Lower leg skin (tissue), 4 donors: ENCODE data around the gene CHST14. TPM values are rescaled to one million over a fixed set of nuclear protein-coding genes. Genes with fewer than 3 reads are reported as not detected.

Source experiments
- DNase-seq, 2 donors: peaks; one replicate each; pipeline ENCODE4 v3.0.0-alpha.2; 2019; ENCODE audit warnings: low spot score in 2 of 2
- H3K4me3 ChIP-seq: fragments of 200-600 bp; sonication (generic); 2 replicates; pipeline ENCODE4 v1.5.1; 2017; ENCODE audit warnings: mild to moderate bottlenecking, low read depth; ENCODE audit not compliant: poor library complexity, severe bottlenecking
- CTCF ChIP-seq, 3 donors: fragments of 450-650 bp; IDR thresholded peaks; one replicate each; pipeline ENCODE4 v1.5.1; 2016; ENCODE audit warnings: antibody characterized with exemption in 3 of 3, mild to moderate bottlenecking in 3 of 3, moderate library complexity in 2 of 3
- POLR2A ChIP-seq, 2 donors: fragments of 450-650 bp; IDR thresholded peaks; one replicate each; pipeline ENCODE4 v1.6.1; 2016 to 2017; ENCODE audit warnings: antibody characterized with exemption in 2 of 2, mild to moderate bottlenecking in 1 of 2, moderate library complexity in 1 of 2
- whole genome bisulfite sequencing, 2 donors: methylation state at CpG; one replicate each; pipeline ENCODE4 v1.1.5; 2018; 5-methylcytosine and 5-hydroxymethylcytosine counted together
- intact Hi-C: fragments of 100-400 bp; cut with DNase I; formaldehyde crosslinking; loops from one replicate; pipeline ENCODE4 v1.15.0; 2023; ENCODE audit warnings: low total_unique reads
- total RNA-seq, 4 donors: library from RNA; depleted of rRNA; stranded (reverse); fragments of >200 nt; gene quantifications; one replicate each; pipeline ENCODE4 v1.1.0, GENCODE V29; 2016

CHST14 gene
- total RNA-seq, 4 donors from 2014 or later = 5.6 to 10.0 (median 8.8) TPM

GRCh38 chr15:40439960-40440742, 30.6 kb upstream of the CHST14 start:
- intact Hi-C loops = no loop called here
- DNase-seq = peak in 1 of 2 donors; percentile 86
- H3K4me3 ChIP-seq = peak overlapping the region; percentile 0
- 0 to 1% methylated on average over 33 to 35 of the region's 35 CpGs for WGBS, 2 donors
- TF ChIP-seq POLR2A (IDR thresholded peaks at IDR 0.05) = no peak
- TF ChIP-seq CTCF (IDR thresholded peaks at IDR 0.05) = no peak

DNA sequence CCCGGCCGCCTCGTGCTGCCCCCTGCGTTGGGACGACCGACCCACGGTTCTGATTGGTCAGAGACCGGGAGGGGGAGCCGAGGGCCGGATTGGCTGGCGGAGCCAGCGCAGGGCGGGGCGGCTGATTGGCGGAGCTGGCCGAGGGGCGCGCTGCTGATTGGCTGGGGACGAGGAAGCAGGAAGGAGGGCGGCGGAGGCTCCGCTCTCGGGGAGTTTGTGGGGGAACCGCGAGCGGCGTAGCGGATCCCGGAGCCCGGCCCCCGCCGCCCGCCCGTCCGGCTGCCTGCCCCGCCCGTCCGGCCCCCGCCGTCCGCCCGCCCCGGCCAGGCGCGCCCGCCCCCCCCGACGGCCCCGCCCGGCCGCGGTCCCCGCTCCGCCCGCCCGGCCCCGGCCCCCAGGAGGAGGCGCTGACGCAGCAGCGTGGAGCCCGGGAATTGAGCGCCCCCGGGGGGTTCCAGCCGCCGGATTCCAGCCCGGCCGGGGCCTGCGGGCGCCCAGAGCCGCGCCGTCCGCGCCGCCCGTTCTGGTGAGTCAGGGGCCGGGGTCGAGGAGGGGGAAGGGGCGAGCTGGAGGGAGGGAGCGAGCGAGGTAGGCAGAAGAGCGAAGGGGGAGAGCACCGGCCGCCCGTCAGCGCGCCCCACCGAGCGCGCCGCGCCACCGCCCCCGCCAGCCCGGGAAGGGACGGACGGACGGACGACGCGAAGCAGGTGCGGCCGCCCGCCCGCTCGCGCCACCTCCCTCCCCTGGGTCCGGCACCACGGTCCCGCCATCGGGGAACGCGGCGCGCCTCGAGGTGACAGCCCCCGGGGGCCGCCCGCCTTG, 29.8 kb upstream of the CHST14 start, which contains the start of gene BAHD1:
BAHD1 (plus strand) TSS at position 211 of the 822 bp plus-strand sequence. CDS start 17,512 bp downstream, outside the sequence.
- no peak for TF ChIP-seq CTCF (IDR thresholded peaks at IDR 0.05)
- TF ChIP-seq POLR2A (IDR thresholded peaks at IDR 0.05) = no peak
- 1 to 3% methylated on average over 23 to 42 of the region's 119 CpGs for WGBS, 2 donors
- intact Hi-C loops = no loop called here
- H3K4me3 ChIP-seq = peak within 1 kb of the TSS; percentile 88
- DNase-seq = peak; percentile 96 to 99

GRCh38 chr15:40441565-40442531, 28.9 kb upstream of the CHST14 start:
- 1 to 4% methylated on average over 16 to 48 of the region's 119 CpGs for WGBS, 2 donors
- DNase-seq = no peak
- intact Hi-C loops = no loop called here
- peak overlapping the region; percentile 88 for H3K4me3 ChIP-seq
- TF ChIP-seq CTCF (IDR thresholded peaks at IDR 0.05) = no peak
- TF ChIP-seq POLR2A (IDR thresholded peaks at IDR 0.05) = no peak

DNA sequence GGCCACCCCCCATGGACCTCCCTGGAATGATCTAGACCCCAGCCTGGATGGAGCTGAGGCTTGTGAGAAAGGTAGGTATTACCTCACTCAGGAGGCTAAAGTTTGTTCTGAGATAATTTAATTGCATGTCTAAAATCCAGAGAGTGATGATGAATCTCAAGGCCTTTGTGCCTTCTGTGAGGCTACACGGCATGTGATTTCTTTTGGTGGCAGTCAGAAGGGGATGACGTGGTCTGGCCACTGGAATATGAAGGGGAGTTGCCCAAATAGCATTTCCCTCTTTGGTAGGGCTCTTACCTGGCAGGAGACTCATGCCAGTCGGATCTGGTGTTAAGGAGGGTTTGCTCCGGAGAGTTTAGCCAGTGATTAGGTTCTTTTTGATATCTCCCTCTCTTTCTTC, 27.5 kb upstream of the CHST14 start:
- TF ChIP-seq POLR2A (IDR thresholded peaks at IDR 0.05) (no peak), CTCF (IDR thresholded peaks at IDR 0.05) (no peak)
- DNase-seq = no peak
- H3K4me3 ChIP-seq = no peak overlapping the region
- intact Hi-C loops = no loop called here
- 76 to 80% methylated on average over 4 of the region's 4 CpGs for WGBS, 2 donors

- no peak overlapping the region for H3K4me3 ChIP-seq
- 77 to 84% methylated on average over 3 of the region's 3 CpGs for WGBS, 2 donors
- no peak for DNase-seq
- intact Hi-C loops = no loop called here
- TF ChIP-seq POLR2A (IDR thresholded peaks at IDR 0.05) (no peak), CTCF (IDR thresholded peaks at IDR 0.05) (no peak)
These were observed 26.9 kb upstream of the CHST14 start for GRCh38 chr15:40443846-40444245.
